SIG-M5 treated with dmso at 0.1 percent for 504 hours (cell line): ENCODE measurements around the gene PKN3.
"Not testable (repeated sequence)": the region's sequence is repeated elsewhere in the genome, so short reads cannot be mapped to it uniquely, and the experiment has no call there.

Experiments used
- DNase-seq: peaks from one replicate; lab custom pipeline; 2025; ENCODE audit not compliant: unreplicated experiment; lab: John Stamatoyannopoulos, UW

Gene PKN3

DNA sequence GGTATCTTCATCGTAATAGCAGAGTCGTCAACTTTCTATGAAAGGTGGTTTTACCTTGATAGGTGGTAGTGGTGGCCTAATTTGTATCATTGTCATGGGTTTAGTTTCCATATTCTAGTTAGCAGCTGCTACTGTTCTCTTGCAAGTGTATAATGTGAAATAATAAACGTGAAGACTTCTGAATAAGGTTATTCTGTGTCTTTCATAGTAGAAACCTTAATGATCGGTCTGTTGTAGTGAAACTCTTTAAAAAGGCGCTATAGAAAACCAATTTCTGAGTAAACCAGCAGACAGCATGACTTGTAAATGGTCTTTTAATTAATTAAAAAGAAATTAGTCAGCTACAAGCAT is 11.6 kb upstream of the PKN3 start:
- DNase-seq: no peak

- DNase-seq: not testable (repeated sequence)
Measured at GRCh38 chr9:128693738-128694137, 8.6 kb upstream of the PKN3 start.

DNA sequence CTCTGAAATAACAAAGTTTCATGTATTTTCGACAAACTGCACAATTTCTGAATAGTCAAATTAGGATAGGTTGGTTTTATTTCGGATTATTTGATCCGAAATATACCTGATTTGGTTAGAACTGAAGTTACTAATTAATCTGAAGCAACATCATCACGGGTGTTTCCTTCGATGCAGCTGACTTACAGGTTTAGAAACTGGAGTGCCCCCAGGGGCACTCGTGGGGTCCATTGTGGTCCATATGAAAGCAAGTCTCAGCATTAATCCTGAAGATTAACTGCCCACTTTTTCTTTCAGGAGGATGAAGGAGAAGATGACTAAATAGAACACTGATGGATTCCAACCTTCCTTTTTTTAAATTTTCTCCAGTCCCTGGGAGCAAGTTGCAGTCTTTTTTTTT is 8.0 kb upstream of the PKN3 start:
- DNase-seq: no peak

GRCh38 chr9:128696923-128697707 is 5.2 kb upstream of the PKN3 start:
- DNase-seq: no peak

GRCh38 chr9:128699096-128699795 is 3.1 kb upstream of the PKN3 start:
- not testable (repeated sequence) for DNase-seq

DNA sequence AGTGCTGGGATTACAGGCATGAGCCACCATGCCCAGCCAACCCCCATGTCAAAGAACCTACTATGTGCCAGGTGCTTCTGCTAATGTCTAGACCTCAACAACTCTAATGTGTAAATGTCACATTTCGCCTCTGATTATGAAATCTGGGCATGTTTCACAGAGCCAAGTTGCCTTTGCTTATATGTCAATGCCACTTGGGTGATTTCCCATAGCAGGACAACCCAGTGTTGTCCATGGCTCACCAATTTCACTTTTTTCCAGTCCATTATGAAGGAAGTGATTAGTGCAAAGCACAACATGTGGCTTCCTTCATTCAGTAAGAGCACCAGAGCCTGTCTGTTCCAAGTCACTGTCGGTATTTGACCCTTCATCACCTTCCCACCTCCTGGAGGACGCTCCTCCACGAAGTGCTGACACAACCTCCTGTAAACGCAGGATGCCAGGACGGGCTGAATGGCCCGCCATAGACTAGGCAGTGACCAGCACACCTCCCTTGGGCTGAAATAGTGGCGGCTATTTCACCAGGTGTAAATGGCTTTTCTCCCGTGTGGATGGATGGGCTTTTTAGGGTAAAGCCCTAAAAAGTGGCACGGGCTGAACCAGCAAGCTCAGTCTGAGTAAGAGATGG is 962 bp upstream of the PKN3 start:
- DNase-seq: no peak

GRCh38 chr9:128702949-128703615 is 779 bp downstream of the PKN3 start:
- no peak for DNase-seq

DNA sequence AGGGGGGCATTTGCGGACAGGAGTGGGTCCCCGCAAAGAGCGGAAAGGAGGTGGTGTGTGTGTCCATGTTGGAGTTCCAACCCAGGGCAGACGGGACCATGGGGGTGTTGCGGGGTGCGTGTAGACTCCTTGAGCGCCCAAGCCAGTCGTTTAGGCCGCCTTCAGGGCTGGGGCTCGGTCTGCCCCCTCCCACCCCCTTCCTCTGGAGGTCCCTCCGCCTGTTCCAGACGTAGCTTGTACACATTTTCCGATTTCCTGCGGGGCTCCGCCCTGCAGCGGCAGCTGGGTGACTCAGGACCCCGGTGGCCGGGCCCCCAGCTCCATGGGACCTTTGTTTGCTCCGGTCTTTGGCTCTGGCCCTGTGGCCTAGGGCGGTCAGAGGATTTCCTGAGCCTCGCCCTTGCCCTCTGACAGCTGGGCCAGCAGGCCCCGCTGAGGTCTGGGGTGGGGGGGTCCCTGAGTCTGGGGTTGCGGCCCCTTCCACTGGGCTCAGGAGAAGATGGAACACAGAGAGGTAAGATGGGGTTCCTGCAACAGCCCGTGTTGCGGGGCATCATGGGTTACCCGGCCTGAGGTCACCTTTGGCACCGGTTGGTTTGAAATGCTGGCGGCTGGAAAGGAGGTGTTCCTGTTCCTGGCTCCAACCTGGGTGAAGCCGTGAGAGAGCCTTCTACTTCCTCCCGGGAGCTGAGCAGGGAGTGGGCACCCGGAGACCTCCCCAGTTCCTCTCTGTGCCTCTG is 1.5 kb downstream of the PKN3 start:
- no peak for DNase-seq

DNA sequence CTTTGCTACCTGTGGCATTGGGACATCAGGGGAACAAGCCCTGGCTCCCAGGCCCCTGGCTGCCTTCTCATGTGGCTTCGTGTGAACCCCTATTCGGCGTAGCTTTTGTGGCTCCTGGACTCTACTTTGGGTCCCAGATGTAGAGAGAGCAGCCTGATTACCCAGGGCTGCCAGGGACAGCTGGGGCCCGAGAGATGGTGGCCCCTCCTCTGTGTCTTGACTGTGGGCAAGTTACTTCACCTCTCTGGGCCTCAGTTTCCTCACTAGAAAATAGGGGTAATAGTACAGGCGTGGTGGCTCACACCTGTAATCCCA is 2.0 kb downstream of the PKN3 start:
- no peak for DNase-seq

- DNase-seq: no peak
Measured at GRCh38 chr9:128705051-128705965, 3.0 kb downstream of the PKN3 start.

GRCh38 chr9:128706045-128706444 is 3.7 kb downstream of the PKN3 start:
- no peak for DNase-seq

DNA sequence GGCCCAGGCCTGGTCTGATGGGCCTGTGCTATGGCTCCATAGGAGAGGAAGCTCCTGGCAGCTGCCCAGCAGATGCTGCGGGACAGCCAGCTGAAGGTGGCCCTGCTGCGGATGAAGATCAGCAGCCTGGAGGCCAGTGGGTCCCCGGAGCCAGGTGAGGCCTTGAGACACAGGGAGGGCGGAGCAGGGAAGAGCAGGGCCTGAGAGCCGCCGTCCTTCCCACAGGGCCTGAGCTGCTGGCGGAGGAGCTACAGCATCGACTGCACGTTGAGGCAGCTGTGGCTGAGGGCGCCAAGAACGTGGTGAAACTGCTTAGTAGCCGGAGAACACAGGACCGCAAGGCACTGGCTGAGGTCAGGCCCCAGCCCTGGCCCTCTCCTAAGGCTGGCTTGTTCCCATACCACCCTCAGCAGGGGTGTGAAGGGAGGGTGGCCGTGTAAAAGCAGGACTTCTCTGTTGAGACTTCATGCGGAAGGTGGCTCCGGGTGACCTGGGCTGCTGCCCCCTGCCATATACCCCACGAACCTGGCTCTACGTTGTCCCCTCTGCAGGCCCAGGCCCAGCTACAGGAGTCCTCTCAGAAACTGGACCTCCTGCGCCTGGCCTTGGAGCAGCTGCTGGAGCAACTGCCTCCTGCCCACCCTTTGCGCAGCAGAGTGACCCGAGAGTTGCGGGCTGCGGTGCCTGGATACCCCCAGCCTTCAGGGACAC is 4.5 kb downstream of the PKN3 start:
- no peak for DNase-seq

DNA sequence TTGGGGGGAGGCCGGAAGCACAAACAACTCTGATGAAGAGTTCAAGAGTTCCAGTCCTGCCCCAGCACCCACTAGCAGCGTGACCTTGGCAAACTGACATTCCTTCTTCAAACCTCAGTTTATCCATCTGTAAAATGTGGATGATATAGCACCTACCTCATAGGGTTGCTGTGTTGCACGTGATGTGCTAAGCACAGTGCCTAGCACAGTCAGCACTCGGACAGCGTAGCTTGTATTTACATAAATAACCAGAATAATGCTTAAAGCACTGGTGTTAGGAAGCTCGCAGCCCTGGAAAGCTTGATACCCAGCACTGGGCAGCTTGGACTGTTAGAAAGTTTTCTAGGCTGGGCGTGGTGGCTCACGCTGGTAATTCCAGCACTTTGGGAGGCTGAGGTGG is 5.1 kb downstream of the PKN3 start:
- DNase-seq: no peak

GRCh38 chr9:128712451-128713410 is 10.4 kb downstream of the PKN3 start:
- no peak for DNase-seq

DNA sequence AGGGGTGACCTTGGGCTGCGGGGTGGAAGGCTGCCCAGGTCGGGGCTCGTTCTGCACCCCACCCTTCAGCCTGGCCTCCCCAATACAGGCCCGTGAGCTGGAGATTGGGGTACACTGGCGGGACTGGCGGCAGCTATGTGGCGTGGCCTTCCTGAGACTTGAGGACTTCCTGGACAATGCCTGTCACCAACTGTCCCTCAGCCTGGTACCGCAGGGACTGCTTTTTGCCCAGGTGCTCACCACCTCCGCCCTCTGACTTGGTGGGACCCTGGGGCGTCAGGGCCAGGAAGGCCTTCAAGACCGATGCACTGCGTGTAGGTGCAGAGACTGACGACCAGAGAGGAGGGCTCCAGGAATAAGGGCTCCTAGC is 11.1 kb downstream of the PKN3 start:
- no peak for DNase-seq

DNA sequence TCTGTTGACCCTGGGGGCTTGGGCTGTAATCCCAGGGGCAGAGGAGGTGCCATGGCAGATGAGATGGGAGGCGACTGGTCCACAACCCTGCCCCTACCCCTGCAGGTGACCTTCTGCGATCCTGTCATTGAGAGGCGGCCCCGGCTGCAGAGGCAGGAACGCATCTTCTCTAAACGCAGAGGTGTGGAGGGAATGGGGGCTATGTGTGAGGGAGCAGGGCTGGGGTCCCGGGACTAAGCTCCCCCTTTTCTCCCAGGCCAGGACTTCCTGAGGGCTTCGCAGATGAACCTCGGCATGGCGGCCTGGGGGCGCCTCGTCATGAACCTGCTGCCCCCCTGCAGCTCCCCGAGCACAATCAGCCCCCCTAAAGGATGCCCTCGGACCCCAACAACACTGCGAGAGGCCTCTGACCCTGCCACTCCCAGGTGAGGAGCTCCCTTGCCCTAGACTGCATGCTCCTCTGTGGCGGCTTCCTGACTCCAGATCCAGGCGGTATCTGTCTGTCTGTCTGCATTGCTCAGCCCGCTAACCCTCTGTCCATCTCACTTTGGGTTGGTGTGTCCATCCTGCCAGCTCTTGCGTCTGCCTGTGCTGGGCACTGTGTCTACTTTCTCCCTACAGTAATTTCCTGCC is 11.8 kb downstream of the PKN3 start:
- no peak for DNase-seq

GRCh38 chr9:128714586-128715435 is 12.5 kb downstream of the PKN3 start:
- DNase-seq: no peak
